BE2C (cell line): ENCODE measurements around the gene CASP14.
"Not testable (repeated sequence)": the region's sequence is repeated elsewhere in the genome, so short reads cannot be mapped to it uniquely, and the experiment has no call there.

ENCODE experiments used
- DNase-seq: peaks from one replicate; pipeline ENCODE4 v3.0.0-alpha.2; 2020
- H3K27me3 ChIP-seq: fragments of 250-450 bp; sonication (Bioruptor Pico); 2 replicates; pipeline ENCODE4 v1.5.1; 2020; ENCODE audit warnings: mild to moderate bottlenecking
- H3K36me3 ChIP-seq: fragments of 250-450 bp; sonication (Bioruptor Pico); 2 replicates; pipeline ENCODE4 v1.5.1; 2020; ENCODE audit warnings: mild to moderate bottlenecking
- H3K4me1 ChIP-seq: fragments of 250-450 bp; sonication (Bioruptor Pico); 2 replicates; pipeline ENCODE4 v1.5.1; 2020
- H3K4me3 ChIP-seq: 2 replicates; pipeline ENCODE4 v1.5.1; 2011; ENCODE audit warnings: low read depth, low read length
- H3K9me3 ChIP-seq: fragments of 250-450 bp; sonication (Bioruptor Pico); 2 replicates; pipeline ENCODE4 v1.5.1; 2020
- TF ChIP-seq, protein P1 (sequence below): IDR thresholded peaks from 2 replicates; pipeline ENCODE4 v1.5.1; 2012; ENCODE audit warnings: mild to moderate bottlenecking, low read depth, low read length

Gene CASP14

DNA sequence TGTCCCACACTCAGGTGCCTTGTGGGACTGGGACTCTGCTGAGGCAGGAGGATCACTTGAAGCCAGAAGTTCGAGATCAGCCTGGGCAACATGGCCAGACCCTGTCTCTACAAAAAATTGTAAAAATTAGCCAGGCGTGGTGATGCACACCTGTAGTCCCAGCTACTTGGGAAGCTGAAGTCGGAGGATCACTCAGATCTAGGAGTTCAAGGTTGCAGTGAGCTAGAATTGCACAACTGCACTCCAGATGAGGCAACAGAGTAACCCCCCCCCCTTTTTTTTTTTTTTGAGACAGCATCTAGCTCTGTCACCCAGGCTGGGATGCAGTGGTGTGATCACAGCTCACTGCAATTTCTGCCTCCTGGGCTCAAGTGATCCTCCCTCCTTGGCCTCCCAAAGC, 46.9 kb downstream of the CASP14 start:
- no peak for DNase-seq
- TF ChIP-seq, protein P1, sequence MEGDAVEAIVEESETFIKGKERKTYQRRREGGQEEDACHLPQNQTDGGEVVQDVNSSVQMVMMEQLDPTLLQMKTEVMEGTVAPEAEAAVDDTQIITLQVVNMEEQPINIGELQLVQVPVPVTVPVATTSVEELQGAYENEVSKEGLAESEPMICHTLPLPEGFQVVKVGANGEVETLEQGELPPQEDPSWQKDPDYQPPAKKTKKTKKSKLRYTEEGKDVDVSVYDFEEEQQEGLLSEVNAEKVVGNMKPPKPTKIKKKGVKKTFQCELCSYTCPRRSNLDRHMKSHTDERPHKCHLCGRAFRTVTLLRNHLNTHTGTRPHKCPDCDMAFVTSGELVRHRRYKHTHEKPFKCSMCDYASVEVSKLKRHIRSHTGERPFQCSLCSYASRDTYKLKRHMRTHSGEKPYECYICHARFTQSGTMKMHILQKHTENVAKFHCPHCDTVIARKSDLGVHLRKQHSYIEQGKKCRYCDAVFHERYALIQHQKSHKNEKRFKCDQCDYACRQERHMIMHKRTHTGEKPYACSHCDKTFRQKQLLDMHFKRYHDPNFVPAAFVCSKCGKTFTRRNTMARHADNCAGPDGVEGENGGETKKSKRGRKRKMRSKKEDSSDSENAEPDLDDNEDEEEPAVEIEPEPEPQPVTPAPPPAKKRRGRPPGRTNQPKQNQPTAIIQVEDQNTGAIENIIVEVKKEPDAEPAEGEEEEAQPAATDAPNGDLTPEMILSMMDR: no peak
- no peaks in the 10 kb centered on the region for H3K9me3 ChIP-seq
- H3K27me3 ChIP-seq: no peaks in the 10 kb centered on the region
- no peak overlapping the region for H3K4me3 ChIP-seq
- no peaks in the 10 kb centered on the region for H3K4me1 ChIP-seq
- no peaks in the 10 kb centered on the region for H3K36me3 ChIP-seq

DNA sequence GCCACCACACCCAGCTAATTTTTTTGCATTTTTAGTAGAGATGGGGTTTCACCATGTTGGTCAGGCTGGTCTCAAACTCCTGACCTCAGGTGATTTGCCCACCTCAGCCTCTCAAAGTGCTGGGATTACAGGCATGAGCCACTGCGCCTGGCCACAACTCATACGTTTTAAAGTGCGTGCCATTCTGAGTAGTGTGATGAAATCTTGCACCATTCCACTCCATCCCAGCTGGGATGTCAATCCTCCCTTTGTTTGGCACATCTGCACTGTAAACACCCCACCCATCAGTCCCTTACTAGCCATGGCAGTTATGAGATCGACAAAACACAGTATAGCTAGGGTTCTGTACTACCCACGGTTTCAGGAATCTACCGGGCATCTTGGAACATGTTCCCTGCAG, 48.7 kb downstream of the CASP14 start:
- not testable (repeated sequence) for DNase-seq, H3K27me3 ChIP-seq, H3K4me3 ChIP-seq, H3K36me3 ChIP-seq, H3K4me1 ChIP-seq, H3K9me3 ChIP-seq

DNA sequence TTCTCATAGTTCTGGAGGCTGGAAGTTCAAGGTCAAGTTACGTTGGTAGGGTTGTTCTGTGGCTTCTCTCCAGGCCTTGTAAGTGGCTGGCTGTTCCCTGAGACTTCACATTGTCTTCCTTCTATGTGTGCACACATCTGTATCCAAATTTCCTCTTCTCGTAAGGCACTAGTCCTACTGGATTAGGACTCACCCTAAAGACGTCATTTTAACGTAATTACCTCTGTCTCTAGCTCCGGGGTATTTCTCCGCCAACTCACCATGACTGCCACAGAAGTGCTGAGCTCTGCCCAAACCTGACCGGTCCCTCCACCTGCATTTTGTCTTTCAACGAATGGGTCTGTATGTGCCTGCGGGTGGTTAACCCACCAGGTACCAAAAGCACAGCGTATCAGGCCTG, 49.2 kb downstream of the CASP14 start:
- peaks cover 2% of the 10 kb centered on the region; the same call in 1 of the 2 replicates for H3K9me3 ChIP-seq
- H3K36me3 ChIP-seq: no peaks in the 10 kb centered on the region
- no peak for DNase-seq
- no peaks in the 10 kb centered on the region for H3K4me1 ChIP-seq
- no peaks in the 10 kb centered on the region for H3K27me3 ChIP-seq
- TF ChIP-seq, protein P1: no peak
- H3K4me3 ChIP-seq: no peak overlapping the region

DNA sequence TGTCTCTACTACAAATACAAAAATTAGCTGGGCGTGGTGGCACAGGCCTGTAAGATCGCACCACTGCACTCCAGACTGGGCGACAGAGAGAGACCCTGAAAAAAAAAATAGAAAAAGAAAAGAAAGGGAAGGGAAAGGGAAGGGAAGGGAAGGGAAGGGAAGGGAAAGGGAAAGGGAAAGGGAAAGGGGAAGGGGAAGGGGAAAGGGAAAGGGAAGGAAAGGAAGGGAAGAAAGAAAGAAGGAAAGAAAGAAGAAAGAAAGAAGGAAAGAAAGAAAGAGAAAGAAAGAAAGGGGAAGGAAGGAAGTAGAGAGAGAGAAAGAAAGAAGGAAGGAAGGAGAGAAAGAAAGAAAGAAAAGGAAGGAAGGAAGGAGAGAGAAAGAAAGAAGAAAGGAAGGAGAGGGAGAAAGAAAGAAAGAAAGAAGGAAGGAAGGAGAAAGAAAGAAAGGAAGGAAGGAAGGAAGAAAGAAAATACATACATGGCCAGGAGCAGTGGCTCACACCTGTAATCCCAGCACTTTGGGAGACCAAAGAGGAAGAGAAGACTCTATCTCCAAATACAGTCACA, 49.8 kb downstream of the CASP14 start:
- TF ChIP-seq, protein P1: no peak
- no peaks in the 10 kb centered on the region for H3K4me1 ChIP-seq
- DNase-seq: no peak
- peaks cover 2% of the 10 kb centered on the region; the same call in 1 of the 2 replicates for H3K9me3 ChIP-seq
- no peak overlapping the region for H3K4me3 ChIP-seq
- H3K27me3 ChIP-seq: no peaks in the 10 kb centered on the region
- H3K36me3 ChIP-seq: no peaks in the 10 kb centered on the region

DNA sequence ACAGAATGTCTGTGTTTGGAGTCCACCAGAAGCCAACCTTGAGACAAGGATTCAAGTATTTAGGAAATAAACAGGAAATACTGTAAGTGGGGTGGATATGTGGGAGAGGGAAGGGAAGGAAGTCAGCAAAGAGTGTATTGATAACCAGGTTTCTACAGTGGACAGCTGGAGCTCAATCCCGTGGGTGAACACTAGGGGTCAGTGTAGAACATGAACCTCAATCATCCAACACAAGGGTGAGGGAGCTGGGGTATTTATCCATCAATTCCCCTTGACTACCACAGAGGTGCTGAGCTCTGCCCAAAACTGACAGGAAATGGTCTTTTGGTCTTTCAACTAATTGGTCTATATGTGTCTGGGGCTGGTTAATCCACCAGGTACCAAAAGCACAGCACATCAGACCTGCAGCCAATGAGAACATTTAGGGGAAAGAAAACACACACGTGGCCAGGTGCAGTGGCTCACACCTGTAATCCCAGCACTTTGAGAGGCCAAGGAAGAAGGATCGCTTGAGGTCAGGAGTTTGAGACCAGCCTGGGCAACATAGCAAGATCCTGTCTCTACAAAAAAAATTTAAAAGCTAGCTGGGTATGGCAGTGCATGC, 52.3 kb downstream of the CASP14 start:
- Histone ChIP-seq H3K27me3 (peaks cover 10% of the 10 kb centered on the region), H3K9me3 (peaks cover 2% of the 10 kb centered on the region; the same call in 1 of the 2 replicates), H3K4me1 (no peaks in the 10 kb centered on the region), H3K36me3 (no peaks in the 10 kb centered on the region), H3K4me3 (no peak overlapping the region)
- TF ChIP-seq, protein P1: peak; percentile 83
- peak; percentile 59 for DNase-seq

DNA sequence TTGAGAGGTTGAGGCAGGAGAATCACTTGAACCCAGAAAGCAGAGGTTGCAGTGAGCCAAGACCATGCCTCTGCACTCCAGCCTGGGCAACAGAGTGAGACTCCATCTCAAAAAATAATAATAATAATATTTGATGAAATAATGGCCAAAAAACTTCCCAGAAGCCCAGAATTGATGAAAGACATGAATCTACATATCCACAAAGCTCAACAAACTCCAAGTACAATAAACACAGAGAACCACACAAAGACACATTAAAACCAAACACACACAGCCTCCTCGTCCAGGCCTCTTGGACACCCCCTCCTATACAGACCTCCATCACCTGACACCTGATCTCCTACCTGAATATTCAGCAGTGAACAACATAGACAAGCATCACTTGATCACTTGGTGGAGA, 54.7 kb downstream of the CASP14 start:
- H3K27me3 ChIP-seq: peaks cover 23% of the 10 kb centered on the region
- TF ChIP-seq, protein P1: no peak
- H3K4me3 ChIP-seq: no peak overlapping the region

More for the DNA sequence above, 54.7 kb downstream of the CASP14 start:
- Histone ChIP-seq H3K36me3 (no peaks in the 10 kb centered on the region), H3K4me1 (no peaks in the 10 kb centered on the region), H3K9me3 (peaks cover 2% of the 10 kb centered on the region; the same call in 1 of the 2 replicates)
- no peak for DNase-seq
